A673 (cell line): ENCODE results near the gene KRT77.

Experiments
- CTCF ChIP-seq: fragments of 300-800, 200-600 bp; sonication (generic); conservative IDR thresholded peaks from 2 replicates; pipeline ENCODE4 v1.5.1; 2017; ENCODE audit warnings: low read depth, mild to moderate bottlenecking, antibody characterized with exemption, low read length, moderate library complexity, mixed read lengths
- EZH2 ChIP-seq: fragments of 200-600 bp; sonication (generic); IDR thresholded peaks from 2 replicates; pipeline ENCODE4 v1.6.1; 2017; ENCODE audit warnings: borderline replicate concordance, low read depth, mild to moderate bottlenecking, mixed read lengths, antibody characterized with exemption, low read length; ENCODE audit not compliant: poor library complexity, severe bottlenecking

DNA sequence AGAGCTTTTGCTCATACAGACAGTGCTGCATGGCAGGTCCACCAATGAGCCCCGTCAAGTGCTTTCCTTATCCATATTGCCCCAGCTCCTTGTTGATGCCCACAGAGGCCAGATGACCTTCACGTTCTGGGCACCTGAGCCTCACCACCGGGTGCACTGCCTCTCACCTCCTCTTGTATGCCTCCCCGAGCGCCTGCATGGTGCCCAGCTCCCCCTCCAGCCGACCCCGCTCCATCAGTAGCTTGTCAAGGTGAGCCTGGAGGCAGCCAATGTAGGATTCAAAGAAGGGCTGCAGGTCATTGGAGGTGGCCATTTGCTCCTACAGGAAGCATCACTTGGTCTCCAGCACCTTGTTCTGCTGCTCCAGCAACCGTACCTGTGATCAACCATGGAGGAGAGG lies 31.8 kb upstream of the KRT77 start:
- TF ChIP-seq CTCF (no peak), EZH2 (no peak)
